H1 (cell line): ENCODE results near the gene BRD7. TPM values are rescaled to one million over a fixed set of nuclear protein-coding genes. Genes with fewer than 3 reads are reported as not detected.

Experiments used
- CTCF ChIA-PET: fragments of 300-600 bp; sonication (Branson Sonifier 250); formaldehyde crosslinking; loops from one replicate; lab custom pipeline; 2021; ENCODE audit not compliant: partially characterized antibody; lab: Charles Lee
- POLR2A ChIA-PET: fragments of 300-600 bp; sonication (Branson Sonifier 250); formaldehyde crosslinking; loops from one replicate; lab custom pipeline; 2021; ENCODE audit warnings: inconsistent platforms; ENCODE audit not compliant: partially characterized antibody; lab: Charles Lee
- DNase-seq, 2 experiments: peaks; one replicate each; pipeline versions ENCODE4 v3.0.0 to v3.0.0-alpha.2; 2010 to 2022; ENCODE audit warnings: low spot score in 2 of 2, low read depth in 1 of 2, mixed read lengths in 1 of 2
- FAIRE-seq: peaks from 2 replicates; lab custom pipeline; 2011; peaks lifted over from hg19 to GRCh38; lab: Jason Lieb, UNC
- H2AFZ ChIP-seq: 2 replicates; pipeline ENCODE4 v1.8.1; 2012; ENCODE audit warnings: low read length, inconsistent platforms
- H2AK5ac ChIP-seq: 2 replicates; pipeline ENCODE4 v1.6.1; 2013; ENCODE audit warnings: low read depth, low read length
- H2BK120ac ChIP-seq: replicated peaks from 2 replicates; pipeline ENCODE3; 2013; ENCODE audit warnings: low read depth, low read length, inconsistent platforms
- H2BK12ac ChIP-seq: 2 replicates; pipeline ENCODE4 v1.6.1; 2013; ENCODE audit warnings: low read depth, low read length
- H2BK15ac ChIP-seq: 2 replicates; pipeline ENCODE4 v1.6.1; 2013; ENCODE audit warnings: low read length
- H2BK20ac ChIP-seq: 2 replicates; pipeline ENCODE4 v1.6.1; 2013; ENCODE audit warnings: low read length
- H2BK5ac ChIP-seq: 2 replicates; pipeline ENCODE4 v1.6.1; 2013; ENCODE audit warnings: low read depth, low read length
- H3K14ac ChIP-seq: 2 replicates; pipeline ENCODE4 v1.6.1; 2013; ENCODE audit warnings: inconsistent platforms; ENCODE audit not compliant: insufficient read length
- H3K18ac ChIP-seq: 2 replicates; pipeline ENCODE4 v1.6.1; 2013; ENCODE audit warnings: low read length; ENCODE audit errors: extremely low read depth
- H3K23ac ChIP-seq: 2 replicates; pipeline ENCODE4 v1.6.1; 2013; ENCODE audit warnings: inconsistent platforms; ENCODE audit not compliant: insufficient read length
- H3K23me2 ChIP-seq: 2 replicates; pipeline ENCODE4 v1.6.1; 2013; ENCODE audit warnings: low read depth, low read length
- H3K27ac ChIP-seq: 2 replicates; pipeline ENCODE4 v1.6.1; 2011; ENCODE audit warnings: low read depth, low read length, inconsistent platforms
- H3K27me3 ChIP-seq, 4 experiments: replicated peaks in 1 of 4; 1 replicate in 1 of 4; 2 replicates in 3 of 4; pipeline versions ENCODE4 v1.6.1 to v1.8.1; 2011 to 2013; ENCODE audit warnings: low read length in 3 of 4, mild to moderate bottlenecking in 3 of 4, inconsistent platforms in 2 of 4, mixed read lengths in 2 of 4, moderate library complexity in 1 of 4; ENCODE audit not compliant: control insufficient read depth in 3 of 4, insufficient read depth in 3 of 4; ENCODE audit errors: extremely low read depth in 1 of 4
- H3K36me3 ChIP-seq, 4 experiments: 2 replicates each; pipeline versions ENCODE4 v1.6.1 to v1.8.1; 2011 to 2013; ENCODE audit warnings: mild to moderate bottlenecking in 4 of 4, low read length in 3 of 4, moderate library complexity in 2 of 4, control low read depth in 1 of 4, inconsistent platforms in 1 of 4; ENCODE audit not compliant: insufficient read depth in 4 of 4, control insufficient read depth in 2 of 4
- H3K4ac ChIP-seq: replicated peaks from 2 replicates; pipeline ENCODE3; 2013; ENCODE audit warnings: low read length, low read depth, mixed read lengths, inconsistent platforms; ENCODE audit not compliant: insufficient read length
- H3K4me1 ChIP-seq, 4 experiments: replicated peaks in 1 of 4; 1 replicate in 1 of 4; 2 replicates in 3 of 4; pipeline versions ENCODE4 v1.6.1 to v1.8.1; 2011 to 2013; ENCODE audit warnings: low read length in 3 of 4, inconsistent platforms in 2 of 4, mixed read lengths in 1 of 4; ENCODE audit not compliant: insufficient read depth in 4 of 4, control insufficient read depth in 3 of 4
- H3K4me2 ChIP-seq, 2 experiments: 2 replicates each; pipeline versions ENCODE4 v1.6.1 to v1.8.1; 2011 to 2013; ENCODE audit warnings: low read depth in 2 of 2, low read length in 2 of 2, control low read depth in 1 of 2, inconsistent platforms in 1 of 2, mild to moderate bottlenecking in 1 of 2; ENCODE audit not compliant: insufficient read depth in 1 of 2
- H3K4me3 ChIP-seq, 4 experiments: fragments of 200-600, 300-600 bp in 1 of 4; sonication (generic), shearing (Covaris generic), sonication (Bioruptor Twin) in 1 of 4; 2 replicates each; pipeline versions ENCODE4 v1.5.1 to v1.8.1; 2011 to 2016; ENCODE audit warnings: low read length in 4 of 4, low read depth in 3 of 4, control low read depth in 2 of 4, inconsistent platforms in 2 of 4, mild to moderate bottlenecking in 2 of 4, mixed read lengths in 1 of 4, moderate library complexity in 1 of 4; ENCODE audit not compliant: insufficient read depth in 2 of 4; ENCODE audit errors: extremely low read depth in 1 of 4
- H3K56ac ChIP-seq: replicated peaks from 2 replicates; pipeline ENCODE3; 2013; ENCODE audit warnings: low read depth, mild to moderate bottlenecking, mixed read lengths, low read length, inconsistent platforms; ENCODE audit not compliant: insufficient read length
- H3K79me1 ChIP-seq: 2 replicates; pipeline ENCODE4 v1.6.1; 2013; ENCODE audit warnings: low read depth, low read length, control low read depth
- H3K79me2 ChIP-seq, 2 experiments: 2 replicates each; pipeline versions ENCODE4 v1.6.1 to v1.8.1; 2012 to 2013; ENCODE audit warnings: low read length in 2 of 2, mild to moderate bottlenecking in 2 of 2, inconsistent platforms in 1 of 2; ENCODE audit not compliant: insufficient read depth in 2 of 2, control insufficient read depth in 1 of 2
- H3K9ac ChIP-seq, 4 experiments: replicated peaks in 1 of 4; 1 replicate in 1 of 4; 2 replicates in 3 of 4; pipeline versions ENCODE4 v1.6.1 to v1.8.1; 2011 to 2013; ENCODE audit warnings: low read depth in 3 of 4, low read length in 3 of 4, control low read depth in 2 of 4, mild to moderate bottlenecking in 2 of 4, moderate library complexity in 2 of 4, inconsistent platforms in 1 of 4; ENCODE audit errors: extremely low read depth in 1 of 4
- H3K9me3 ChIP-seq, 2 experiments: 2 replicates each; pipeline versions ENCODE4 v1.6.1 to v1.8.1; 2012 to 2013; ENCODE audit warnings: mild to moderate bottlenecking in 2 of 2, moderate library complexity in 2 of 2, control low read depth in 1 of 2, inconsistent platforms in 1 of 2, low read depth in 1 of 2, low read length in 1 of 2, mixed read lengths in 1 of 2; ENCODE audit not compliant: insufficient read depth in 2 of 2
- H4K20me1 ChIP-seq, 2 experiments: replicated peaks in 1 of 2; 2 replicates each; pipeline versions ENCODE3 to v1.8.1; 2011 to 2013; ENCODE audit warnings: inconsistent platforms in 2 of 2, low read length in 2 of 2, mild to moderate bottlenecking in 1 of 2; ENCODE audit not compliant: insufficient read depth in 2 of 2, control insufficient read depth in 1 of 2
- H4K5ac ChIP-seq: 2 replicates; pipeline ENCODE4 v1.6.1; 2013; ENCODE audit warnings: low read length, low read depth, mixed read lengths, inconsistent platforms; ENCODE audit not compliant: insufficient read length
- H4K8ac ChIP-seq: 2 replicates; pipeline ENCODE4 v1.8.0; 2013; ENCODE audit warnings: mild to moderate bottlenecking, moderate library complexity, low read length, inconsistent platforms; ENCODE audit not compliant: insufficient read depth; ENCODE audit errors: extremely low read depth
- H4K91ac ChIP-seq: replicated peaks from 2 replicates; pipeline ENCODE3; 2013; ENCODE audit warnings: low read length, mixed read lengths, inconsistent platforms; ENCODE audit not compliant: insufficient read length
- EZH2 ChIP-seq: fragments of 200-600 bp; sonication (generic); IDR thresholded peaks from 2 replicates; pipeline ENCODE4 v1.7.1; 2012; ENCODE audit warnings: low read depth, mild to moderate bottlenecking, moderate library complexity, low read length, inconsistent platforms; ENCODE audit not compliant: severe bottlenecking
- SUZ12 ChIP-seq: fragments of 200-600 bp; sonication (generic); IDR thresholded peaks from 2 replicates; pipeline ENCODE4 v1.6.1; 2012; ENCODE audit warnings: mild to moderate bottlenecking, inconsistent platforms, low read length, moderate library complexity, mixed read lengths
- WGBS, 2 experiments: shearing (Covaris generic) in 1 of 2; methylation state at CpG; one replicate each; pipeline versions ENCODE4 v1.1.6 to v1.1.7; 2013 to 2015; ENCODE audit warnings: low lambda C conversion rate in 2 of 2, mixed read lengths in 2 of 2, inconsistent platforms in 1 of 2, low coverage in 1 of 2, missing lambda C conversion rate in 1 of 2; ENCODE audit not compliant: insufficient replicate concordance in 2 of 2, insufficient coverage in 1 of 2, insufficient read length in 1 of 2; ENCODE audit errors: extremely low coverage in 1 of 2, missing lambda C conversion rate in 1 of 2; 5-methylcytosine and 5-hydroxymethylcytosine counted together
- polyA plus RNA-seq, 7 experiments: library from polyadenylated mRNA; depleted of rRNA in 3 of 7; stranded (reverse) in 5 of 7; unstranded in 2 of 7; fragments of >200 nt in 5 of 7; fragments of 200-250 nt in 2 of 7; gene quantifications; 1 replicate in 5 of 7; 2 replicates in 1 of 7; 4 replicates in 1 of 7; pipeline versions ENCODE4 v1.2.1 to v1.2.3, GENCODE V29; 2011 to 2013; ENCODE audit warnings: missing spikeins in 2 of 7, mixed read lengths in 2 of 7
- total RNA-seq: library from RNA; stranded (reverse); fragmentation: NEBNext Ultra II Directional; extraction: Animal tissue kit (Norgen Biotek cat#: 25700); gene quantifications from 2 replicates; pipeline ENCODE4 v1.2.1, GENCODE V29; 2021

Gene BRD7
- total and polyA plus RNA-seq, 2 of the 8 experiments (the other 6 are each of a cell fraction or from before 2014, with no cell fraction given), result 42.5 to 120 TPM

GRCh38 chr16:50305441-50306061 lies 63.2 kb downstream of the BRD7 start:
- no peaks in the 10 kb centered on the region; a peak in 1 of 7 replicates for H3K4me1 ChIP-seq
- H2BK12ac ChIP-seq, result no peak overlapping the region
- ChIA-PET POLR2A (interaction anchor here (0.8 to 1.2 kb wide), 3 partner anchors 11 to 154 kb away, joined by 3 to 4 read pairs (median 3); no protein-coding TSS in a partner anchor), CTCF (interaction anchor here (0.7 to 1.2 kb wide), 7 partner anchors 9 to 288 kb away, joined by 3 to 4 read pairs (median 3); no protein-coding TSS in a partner anchor)
- no peak overlapping the region for H4K91ac ChIP-seq
- no peak overlapping the region for H3K4me3 ChIP-seq
- H3K27ac ChIP-seq, result no peak overlapping the region
- no peak overlapping the region for H2AK5ac ChIP-seq
- no peak for FAIRE-seq
- no peak overlapping the region for H2BK120ac ChIP-seq
- no peak overlapping the region for H2BK5ac ChIP-seq
- H3K27me3 ChIP-seq, result no peaks in the 10 kb centered on the region
- no peaks in the 10 kb centered on the region for H3K79me2 ChIP-seq
- H3K18ac ChIP-seq, result no peak overlapping the region; the same call in 1 of the 2 replicates
- no peak overlapping the region for H3K4me2 ChIP-seq
- no peak overlapping the region for H3K9ac ChIP-seq
- WGBS, 2 experiments, result 90% methylated on average over 15 of the region's 21 CpGs; no CpG with 5 or more reads in 1 of the 2 experiments
- H4K8ac ChIP-seq, result peak overlapping the region; percentile 51
- H4K20me1 ChIP-seq, result no peaks in the 10 kb centered on the region
- no peak overlapping the region for H4K5ac ChIP-seq
- no peaks in the 10 kb centered on the region for H3K23me2 ChIP-seq
- no peak overlapping the region for H3K23ac ChIP-seq
- H3K9me3 ChIP-seq, result no peaks in the 10 kb centered on the region; a peak in 1 of 4 replicates
- H2BK20ac ChIP-seq, result no peak overlapping the region
- DNase-seq, result no peak
- H3K56ac ChIP-seq, result no peak overlapping the region
- no peak overlapping the region for H3K14ac ChIP-seq
- H3K4ac ChIP-seq, result no peak overlapping the region
- no peaks in the 10 kb centered on the region for H3K36me3 ChIP-seq
- no peaks in the 10 kb centered on the region for H3K79me1 ChIP-seq
- no peak overlapping the region for H2BK15ac ChIP-seq
- no peak overlapping the region for H2AFZ ChIP-seq
- TF ChIP-seq SUZ12 (no peak), EZH2 (no peak)
